DOHH2 (cell line): ENCODE data around the gene HLA-DQA1.
"Not testable (repeated sequence)": the region's sequence is repeated elsewhere in the genome, so short reads cannot be mapped to it uniquely, and the experiment has no call there.

Experiments
- H3F3A ChIP-seq: fragments of 200-600 bp; sonication (generic), shearing (Covaris generic); 2 replicates; pipeline ENCODE4 v1.6.0; 2016; ENCODE audit warnings: antibody characterized with exemption, mild to moderate bottlenecking; ENCODE audit not compliant: control insufficient read depth, insufficient read depth
- H3K27ac ChIP-seq: fragments of 200-600 bp; sonication (generic); 2 replicates; pipeline ENCODE4 v1.5.1; 2014; ENCODE audit warnings: low read depth, mild to moderate bottlenecking, low read length, moderate library complexity
- H3K27me3 ChIP-seq: fragments of 200-600 bp; sonication (generic); 2 replicates; pipeline ENCODE4 v1.6.1; 2014; ENCODE audit warnings: mild to moderate bottlenecking, low read length, mixed read lengths; ENCODE audit not compliant: control insufficient read depth
- H3K36me3 ChIP-seq: fragments of 200-600 bp; sonication (generic); 2 replicates; pipeline ENCODE4 v1.6.1; 2014; ENCODE audit warnings: mild to moderate bottlenecking, low read length, moderate library complexity, mixed read lengths; ENCODE audit not compliant: control insufficient read depth
- H3K4me1 ChIP-seq: fragments of 200-600 bp; sonication (generic); 2 replicates; pipeline ENCODE4 v1.6.1; 2014; ENCODE audit warnings: mild to moderate bottlenecking, low read length, mixed read lengths; ENCODE audit not compliant: control insufficient read depth
- H3K4me2 ChIP-seq: fragments of 200-600 bp; sonication (generic); 2 replicates; pipeline ENCODE4 v1.6.0; 2014; ENCODE audit warnings: mild to moderate bottlenecking, low read length, moderate library complexity
- H3K4me3 ChIP-seq: fragments of 200-600 bp; sonication (generic); 2 replicates; pipeline ENCODE4 v1.5.1; 2014; ENCODE audit warnings: mild to moderate bottlenecking, low read length, mixed read lengths
- H3K79me2 ChIP-seq: fragments of 200-600 bp; sonication (generic); 2 replicates; pipeline ENCODE4 v1.6.1; 2014; ENCODE audit warnings: mild to moderate bottlenecking, low read length, mixed read lengths; ENCODE audit not compliant: control insufficient read depth
- H3K9me2 ChIP-seq: fragments of 200-600 bp; sonication (generic); replicated peaks from 2 replicates; pipeline ENCODE4 v1.6.1; 2014; ENCODE audit warnings: mild to moderate bottlenecking, low read length, mixed read lengths; ENCODE audit not compliant: control insufficient read depth
- H3K9me3 ChIP-seq: fragments of 200-600 bp; sonication (generic); 2 replicates; pipeline ENCODE4 v1.6.1; 2014; ENCODE audit warnings: antibody characterized with exemption, low read length, mixed read lengths; ENCODE audit not compliant: control insufficient read depth, insufficient read depth
- H4K20me1 ChIP-seq: fragments of 200-600 bp; sonication (generic); 2 replicates; pipeline ENCODE4 v1.6.0; 2014; ENCODE audit warnings: low read depth, mild to moderate bottlenecking, antibody characterized with exemption, low read length, moderate library complexity; ENCODE audit not compliant: control insufficient read depth, insufficient read depth
- EZH2phosphoT487 ChIP-seq: fragments of 200-600 bp; sonication (generic); IDR thresholded peaks from 2 replicates; pipeline ENCODE4 v1.6.1; 2017; ENCODE audit warnings: borderline replicate concordance, mild to moderate bottlenecking, antibody characterized with exemption, low read length, moderate library complexity, mixed read lengths
- TF ChIP-seq, protein P1 (sequence below): fragments of 200-600 bp; sonication (generic); IDR thresholded peaks from one replicate; pipeline ENCODE4 v1.5.1; 2014; ENCODE audit warnings: antibody characterized with exemption, mild to moderate bottlenecking, low read depth, low read length; ENCODE audit not compliant: poor library complexity, severe bottlenecking

Gene HLA-DQA1

DNA sequence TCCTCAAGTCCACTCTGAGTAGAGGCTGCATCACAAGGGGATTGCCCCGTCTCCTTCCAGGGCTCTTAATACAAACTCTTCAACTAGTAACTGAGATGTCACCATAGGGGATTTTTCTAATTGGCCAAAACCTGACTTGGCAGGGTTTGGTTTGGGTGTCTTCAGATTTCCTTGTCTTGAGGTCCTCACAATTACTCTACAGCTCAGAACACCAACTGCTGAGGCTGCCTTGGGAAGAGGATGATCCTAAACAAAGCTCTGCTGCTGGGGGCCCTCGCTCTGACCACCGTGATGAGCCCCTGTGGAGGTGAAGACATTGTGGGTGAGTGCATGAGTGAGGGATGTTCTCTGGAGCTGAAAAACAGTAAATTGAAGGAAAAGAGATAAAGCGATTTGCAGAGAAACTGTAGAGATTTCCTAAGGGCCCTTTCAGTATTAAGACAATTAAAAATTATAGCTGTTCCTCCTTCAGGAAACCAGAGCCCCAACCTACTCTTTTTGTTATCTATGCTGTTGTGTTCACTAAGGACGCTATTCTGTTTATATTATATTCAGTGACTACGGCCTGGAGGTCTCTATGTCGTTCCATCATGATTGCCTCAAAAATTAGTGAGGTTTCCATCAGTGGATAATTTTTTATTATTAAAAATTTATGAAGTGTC is at the start of gene HLA-DQA1:
TSS of gene HLA-DQA1 (plus strand) at position 188 of the 662 bp plus-strand sequence. CDS start at position 241, 53 bp downstream.
- TF ChIP-seq, protein P1, sequence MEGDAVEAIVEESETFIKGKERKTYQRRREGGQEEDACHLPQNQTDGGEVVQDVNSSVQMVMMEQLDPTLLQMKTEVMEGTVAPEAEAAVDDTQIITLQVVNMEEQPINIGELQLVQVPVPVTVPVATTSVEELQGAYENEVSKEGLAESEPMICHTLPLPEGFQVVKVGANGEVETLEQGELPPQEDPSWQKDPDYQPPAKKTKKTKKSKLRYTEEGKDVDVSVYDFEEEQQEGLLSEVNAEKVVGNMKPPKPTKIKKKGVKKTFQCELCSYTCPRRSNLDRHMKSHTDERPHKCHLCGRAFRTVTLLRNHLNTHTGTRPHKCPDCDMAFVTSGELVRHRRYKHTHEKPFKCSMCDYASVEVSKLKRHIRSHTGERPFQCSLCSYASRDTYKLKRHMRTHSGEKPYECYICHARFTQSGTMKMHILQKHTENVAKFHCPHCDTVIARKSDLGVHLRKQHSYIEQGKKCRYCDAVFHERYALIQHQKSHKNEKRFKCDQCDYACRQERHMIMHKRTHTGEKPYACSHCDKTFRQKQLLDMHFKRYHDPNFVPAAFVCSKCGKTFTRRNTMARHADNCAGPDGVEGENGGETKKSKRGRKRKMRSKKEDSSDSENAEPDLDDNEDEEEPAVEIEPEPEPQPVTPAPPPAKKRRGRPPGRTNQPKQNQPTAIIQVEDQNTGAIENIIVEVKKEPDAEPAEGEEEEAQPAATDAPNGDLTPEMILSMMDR = no peak
- no peak for TF ChIP-seq EZH2phosphoT487
- no peaks in the 10 kb centered on the region for H3F3A ChIP-seq
- no peaks in the 10 kb centered on the region for H3K9me2 ChIP-seq
- H3K4me2 ChIP-seq = no peak within 1 kb of the TSS
- peaks cover 38% of the 10 kb centered on the region for H3K4me1 ChIP-seq
- H3K79me2 ChIP-seq = no peaks in the 10 kb centered on the region
- H3K4me3 ChIP-seq = no peak within 1 kb of the TSS
- H4K20me1 ChIP-seq = no peaks in the 10 kb centered on the region
- no peaks in the 10 kb centered on the region for H3K9me3 ChIP-seq
- H3K36me3 ChIP-seq = no peaks in the 10 kb centered on the region
- no peak within 1 kb of the TSS for H3K27ac ChIP-seq
- H3K27me3 ChIP-seq = peaks cover 18% of the 10 kb centered on the region

GRCh38 chr6:32588156-32588555 is 49.0 kb upstream of the HLA-DQA1 start:
- Histone ChIP-seq H4K20me1 (no peaks in the 10 kb centered on the region), H3K9me3 (no peaks in the 10 kb centered on the region), H3K36me3 (peaks cover 15% of the 10 kb centered on the region), H3K27me3 (no peaks in the 10 kb centered on the region), H3K27ac (no peak overlapping the region), H3K4me2 (peak overlapping the region; percentile 93), H3K79me2 (peaks cover 58% of the 10 kb centered on the region), H3F3A (peaks cover 3% of the 10 kb centered on the region; the same call in 1 of the 2 replicates), H3K4me1 (peaks cover 60% of the 10 kb centered on the region), H3K9me2 (no peaks in the 10 kb centered on the region), H3K4me3 (peak overlapping the region; percentile 96)
- TF ChIP-seq, protein P1 = no peak
- TF ChIP-seq EZH2phosphoT487 = no peak

DNA sequence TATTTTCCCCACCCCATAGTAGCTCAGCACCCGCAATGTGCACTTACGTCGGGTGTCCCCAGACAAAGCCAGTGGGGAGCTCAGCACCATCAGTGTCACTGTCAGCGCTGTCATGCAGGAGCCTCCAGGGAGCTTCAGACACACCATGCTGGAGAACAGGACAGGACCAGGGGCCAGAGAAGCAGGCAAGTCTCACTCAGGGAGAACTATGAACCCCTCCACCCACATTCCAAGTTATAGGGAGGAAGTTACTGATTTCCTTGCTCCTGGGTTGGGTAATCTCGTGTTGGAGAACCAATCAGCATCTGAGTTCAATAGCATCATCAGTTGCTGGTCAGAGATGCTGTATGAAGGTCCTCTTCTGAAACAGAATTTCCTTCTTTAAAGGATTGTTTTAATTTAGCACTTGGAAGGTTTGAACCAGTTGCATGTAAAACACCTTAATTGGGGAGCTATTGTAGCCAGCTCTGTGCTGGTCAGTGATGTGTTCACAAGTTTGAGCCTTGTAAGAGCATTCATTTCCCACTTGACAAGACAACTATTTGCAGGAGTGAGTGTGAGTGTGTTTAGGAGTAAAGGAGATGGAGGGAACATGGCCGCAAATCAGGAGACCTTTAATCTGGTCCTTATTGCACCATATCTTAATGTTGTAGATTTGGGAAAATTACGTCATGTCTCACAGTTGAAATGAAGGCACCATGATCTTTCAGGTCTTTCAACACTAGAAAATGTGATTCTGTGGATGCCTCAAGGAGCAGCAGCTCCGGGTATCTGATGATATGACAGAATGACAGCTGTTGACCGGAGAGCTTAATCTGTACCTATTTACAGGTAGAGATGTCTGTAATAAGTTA is 47.4 kb upstream of the HLA-DQA1 start, which contains the start of gene HLA-DRB1:
TSS of gene HLA-DRB1 (minus strand) at position 253 of the 854 bp plus-strand sequence. CDS start at position 147, 106 bp downstream.
- TF ChIP-seq EZH2phosphoT487 = no peak
- TF ChIP-seq, protein P1 = no peak
- Histone ChIP-seq H3K4me3 (peak within 1 kb of the TSS; percentile 96), H3K27me3 (no peaks in the 10 kb centered on the region), H3K4me1 (peaks cover 47% of the 10 kb centered on the region), H3F3A (peaks cover 3% of the 10 kb centered on the region; the same call in 1 of the 2 replicates), H3K36me3 (peaks cover 12% of the 10 kb centered on the region), H4K20me1 (no peaks in the 10 kb centered on the region), H3K9me2 (no peaks in the 10 kb centered on the region), H3K9me3 (no peaks in the 10 kb centered on the region), H3K79me2 (peaks cover 45% of the 10 kb centered on the region), H3K27ac (peak within 1 kb of the TSS; percentile 28; the same call in 1 of the 2 replicates), H3K4me2 (peak within 1 kb of the TSS; percentile 93)

DNA sequence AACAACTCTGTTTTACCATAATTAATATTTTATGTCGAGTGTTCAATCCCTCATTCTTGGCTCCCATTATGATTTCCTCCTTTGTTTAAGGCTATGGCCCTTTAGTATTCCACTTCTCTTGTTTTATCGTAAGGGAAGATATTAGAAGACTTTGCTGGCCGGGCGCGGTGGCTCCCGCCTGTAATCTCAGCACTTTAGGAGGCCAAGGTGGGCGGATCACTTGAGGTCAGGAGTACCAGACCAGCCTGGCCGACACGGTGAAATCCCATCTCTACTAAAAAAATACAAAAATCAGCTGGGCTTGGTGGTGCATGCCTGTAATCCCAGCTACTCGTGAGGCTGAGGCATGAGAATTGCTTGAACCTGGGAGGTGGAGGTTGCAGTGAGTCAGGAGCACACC is 46.5 kb upstream of the HLA-DQA1 start:
- H3K79me2 ChIP-seq = peaks cover 37% of the 10 kb centered on the region
- not testable (repeated sequence) for H3K27me3 ChIP-seq, H3K27ac ChIP-seq, H4K20me1 ChIP-seq, H3K9me3 ChIP-seq, H3K36me3 ChIP-seq, H3K4me3 ChIP-seq, H3F3A ChIP-seq, H3K9me2 ChIP-seq
- 0 out of 2 replicates have a peak overlapping the region, but pooled peaks have one; percentile 93 for H3K4me2 ChIP-seq
- peaks cover 38% of the 10 kb centered on the region for H3K4me1 ChIP-seq
